Measurements from ENCODE around the gene ACOX1. TPM values are rescaled to one million over a fixed set of nuclear protein-coding genes. Genes with fewer than 3 reads are reported as not detected.

The ACOX1 gene
- polyA plus RNA-seq, 3 donors = 30.3 to 42.7 (median 34.3) TPM

GRCh38 chr17:76008630-76009425 lies 29.9 kb upstream of the ACOX1 start:
- DNase-seq (ENCODE audit: low read depth in 3 of 3, low spot score in 2 of 3) = no peak

GRCh38 chr17:76008208-76008607 lies 29.2 kb upstream of the ACOX1 start:
- DNase-seq (ENCODE audit: low read depth in 3 of 3, low spot score in 2 of 3) = no peak

GRCh38 chr17:76007850-76008165 lies 28.8 kb upstream of the ACOX1 start:
- DNase-seq (ENCODE audit: low read depth in 3 of 3, low spot score in 2 of 3) = no peak

GRCh38 chr17:76007131-76007849 lies 28.3 kb upstream of the ACOX1 start:
- no peak for DNase-seq (ENCODE audit: low read depth in 3 of 3, low spot score in 2 of 3)

GRCh38 chr17:76005263-76006149 lies 26.5 kb upstream of the ACOX1 start:
- DNase-seq (ENCODE audit: low read depth in 3 of 3, low spot score in 2 of 3) = no peak

- DNase-seq (ENCODE audit: low read depth in 3 of 3, low spot score in 2 of 3) = no peak
Measured at GRCh38 chr17:76004750-76005262, 25.8 kb upstream of the ACOX1 start.

GRCh38 chr17:76003915-76004314 lies 24.9 kb upstream of the ACOX1 start:
- DNase-seq (ENCODE audit: low read depth in 3 of 3, low spot score in 2 of 3) = no peak

- DNase-seq (ENCODE audit: low read depth in 3 of 3, low spot score in 2 of 3) = no peak
Measured at GRCh38 chr17:76002100-76002499, 23.1 kb upstream of the ACOX1 start.

GRCh38 chr17:76000755-76001521 lies 22.0 kb upstream of the ACOX1 start, which contains the start of gene CDK3:
Gene CDK3, plus strand, starts transcription at chr17:76000855. Its CDS starts 571 bp downstream, at chr17:76001426.
- no peak for DNase-seq (ENCODE audit: low read depth in 3 of 3, low spot score in 2 of 3)

- DNase-seq (ENCODE audit: low read depth in 3 of 3, low spot score in 2 of 3) = no peak
Measured at GRCh38 chr17:76000016-76000754, 21.2 kb upstream of the ACOX1 start.

GRCh38 chr17:75998327-75998795 lies 19.4 kb upstream of the ACOX1 start:
- no peak for DNase-seq (ENCODE audit: low read depth in 3 of 3, low spot score in 2 of 3)

GRCh38 chr17:75996665-75997590 lies 18.0 kb upstream of the ACOX1 start:
- no peak for DNase-seq (ENCODE audit: low read depth in 3 of 3, low spot score in 2 of 3)

- no peak for DNase-seq (ENCODE audit: low read depth in 3 of 3, low spot score in 2 of 3)
Measured at GRCh38 chr17:75995385-75995925, 16.5 kb upstream of the ACOX1 start.

- no peak for DNase-seq (ENCODE audit: low read depth in 3 of 3, low spot score in 2 of 3)
Measured at GRCh38 chr17:75994802-75995370, 15.9 kb upstream of the ACOX1 start.

GRCh38 chr17:75991396-75991795 lies 12.4 kb upstream of the ACOX1 start:
- DNase-seq (ENCODE audit: low read depth in 3 of 3, low spot score in 2 of 3) = no peak

GRCh38 chr17:75987041-75987440 lies 8.1 kb upstream of the ACOX1 start:
- DNase-seq (ENCODE audit: low read depth in 3 of 3, low spot score in 2 of 3) = no peak

- no peak for DNase-seq (ENCODE audit: low read depth in 3 of 3, low spot score in 2 of 3)
Measured at GRCh38 chr17:75985986-75986385, 7.0 kb upstream of the ACOX1 start.
